T-helper 9 cell (primary cell): Measurements from ENCODE around the gene TRIM33.
A peak's percentile ranks its signal among the peaks of the same experiment; 100 is the strongest.
"Not testable (repeated sequence)": the region's sequence is repeated elsewhere in the genome, so short reads cannot be mapped to it uniquely, and the experiment has no call there.

Experiments
- DNase-seq: peaks from one replicate; pipeline ENCODE4 v3.0.0-alpha.2; 2020

TRIM33 gene

GRCh38 chr1:114462341-114462740 is 48.7 kb downstream of the TRIM33 start:
- no peak for DNase-seq

- no peak for DNase-seq
These were observed 52.7 kb downstream of the TRIM33 start for GRCh38 chr1:114458237-114458777.

GRCh38 chr1:114457675-114458236 is 53.2 kb downstream of the TRIM33 start:
- DNase-seq: no peak

- no peak for DNase-seq
These were observed 54.4 kb downstream of the TRIM33 start for GRCh38 chr1:114456586-114456985.

GRCh38 chr1:114455102-114455785 is 55.8 kb downstream of the TRIM33 start:
- DNase-seq: no peak

GRCh38 chr1:114454539-114454938 is 56.5 kb downstream of the TRIM33 start:
- no peak for DNase-seq

GRCh38 chr1:114453361-114453784 is 57.6 kb downstream of the TRIM33 start:
- no peak for DNase-seq

GRCh38 chr1:114448370-114449036 is 62.5 kb downstream of the TRIM33 start:
- DNase-seq: no peak

- no peak for DNase-seq
These were observed 64.8 kb downstream of the TRIM33 start for GRCh38 chr1:114446198-114446597.

GRCh38 chr1:114443226-114443625 is 67.8 kb downstream of the TRIM33 start:
- not testable (repeated sequence) for DNase-seq

- DNase-seq: no peak
These were observed 69.7 kb downstream of the TRIM33 start for GRCh38 chr1:114441332-114441731.

- DNase-seq: no peak
These were observed 71.6 kb downstream of the TRIM33 start for GRCh38 chr1:114439369-114439768.

GRCh38 chr1:114437812-114438211 is 73.2 kb downstream of the TRIM33 start:
- no peak for DNase-seq

- DNase-seq: no peak
These were observed 74.2 kb downstream of the TRIM33 start for GRCh38 chr1:114436799-114437198.

GRCh38 chr1:114435088-114435715 is 75.8 kb downstream of the TRIM33 start:
- no peak for DNase-seq

GRCh38 chr1:114431026-114431425 is 80.0 kb downstream of the TRIM33 start:
- DNase-seq: no peak

GRCh38 chr1:114428083-114428754 is 82.8 kb downstream of the TRIM33 start:
- DNase-seq: peak; percentile 2

- DNase-seq: no peak
These were observed 83.4 kb downstream of the TRIM33 start for GRCh38 chr1:114427612-114428011.

GRCh38 chr1:114423455-114423854 is 87.5 kb downstream of the TRIM33 start:
- DNase-seq: no peak

GRCh38 chr1:114418948-114419347 is 92.1 kb downstream of the TRIM33 start:
- DNase-seq: not testable (repeated sequence)

- no peak for DNase-seq
These were observed 113.4 kb downstream of the TRIM33 start for GRCh38 chr1:114397601-114398000.

- no peak for DNase-seq
These were observed 115.1 kb downstream of the TRIM33 start for GRCh38 chr1:114395863-114396262.

GRCh38 chr1:114390960-114391359 is 120.0 kb downstream of the TRIM33 start:
- no peak for DNase-seq
